H1 (cell line): ENCODE results near the gene RAD51B. TPM values are rescaled to one million over a fixed set of nuclear protein-coding genes. Genes with fewer than 3 reads are reported as not detected.

Experiments
- CHD1 ChIP-seq: IDR thresholded peaks from 2 replicates; pipeline ENCODE4 v1.6.1; 2012; ENCODE audit warnings: low read depth, low read length, improper control_type of control experiment
- CREB1 ChIP-seq: IDR thresholded peaks from 2 replicates; pipeline ENCODE4 v1.6.1; 2012; ENCODE audit warnings: inconsistent platforms
- NRF1 ChIP-seq: IDR thresholded peaks from 2 replicates; pipeline ENCODE4 v1.6.1; 2011; ENCODE audit warnings: mild to moderate bottlenecking, low read depth, low read length, improper control_type of control experiment
- SP1 ChIP-seq: IDR thresholded peaks from 2 replicates; pipeline ENCODE4 v1.6.1; 2011; ENCODE audit warnings: low read depth, low read length
- TAF7 ChIP-seq: optimal IDR thresholded peaks from 2 replicates; pipeline ENCODE3; 2011; ENCODE audit warnings: low read depth, mild to moderate bottlenecking, inconsistent platforms, low read length, moderate library complexity, borderline replicate concordance
- polyA plus RNA-seq, 7 experiments: library from polyadenylated mRNA; depleted of rRNA in 3 of 7; stranded (reverse) in 5 of 7; unstranded in 2 of 7; fragments of >200 nt in 5 of 7; fragments of 200-250 nt in 2 of 7; gene quantifications; 1 replicate in 5 of 7; 2 replicates in 1 of 7; 4 replicates in 1 of 7; pipeline versions ENCODE4 v1.2.1 to v1.2.3, GENCODE V29; 2011 to 2013; ENCODE audit warnings: missing spikeins in 2 of 7, mixed read lengths in 2 of 7
- total RNA-seq: library from RNA; stranded (reverse); fragmentation: NEBNext Ultra II Directional; extraction: Animal tissue kit (Norgen Biotek cat#: 25700); gene quantifications from 2 replicates; pipeline ENCODE4 v1.2.1, GENCODE V29; 2021
- TF ChIP-seq, protein P1 (sequence below): IDR thresholded peaks from 2 replicates; pipeline ENCODE4 v1.6.1; 2012; ENCODE audit warnings: inconsistent platforms

Gene RAD51B
- total and polyA plus RNA-seq, 2 of the 8 experiments (the other 6 are each of a cell fraction or from before 2014, with no cell fraction given), result 3.9 to 14.9 TPM

- no peak for TF ChIP-seq NRF1
- no peak for TF ChIP-seq CREB1
- TF ChIP-seq, protein P1, sequence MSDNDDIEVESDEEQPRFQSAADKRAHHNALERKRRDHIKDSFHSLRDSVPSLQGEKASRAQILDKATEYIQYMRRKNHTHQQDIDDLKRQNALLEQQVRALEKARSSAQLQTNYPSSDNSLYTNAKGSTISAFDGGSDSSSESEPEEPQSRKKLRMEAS, result no peak
- no peak for TF ChIP-seq TAF7
- TF ChIP-seq CHD1, result no peak
- no peak for TF ChIP-seq SP1
These were observed 577.8 kb downstream of the RAD51B start (continued) for GRCh38 chr14:68397371-68397811.
